Endothelial cell of umbilical vein (primary cell): ENCODE data around the gene JCAD.

ENCODE experiments used
- CTCF ChIP-seq, 2 donors: IDR thresholded peaks; 1 replicate in 1 of 2; 2 replicates in 1 of 2; pipeline ENCODE4 v1.5.1; 2011; ENCODE audit warnings: low read length in 2 of 2, mild to moderate bottlenecking in 2 of 2, moderate library complexity in 2 of 2, control low read depth in 1 of 2, inconsistent platforms in 1 of 2, low read depth in 1 of 2; ENCODE audit not compliant: insufficient read depth in 1 of 2; ENCODE audit errors: extremely low read depth in 1 of 2
- EZH2 ChIP-seq: IDR thresholded peaks from 2 replicates; pipeline ENCODE4 v1.6.1; 2012; ENCODE audit warnings: borderline replicate concordance, low read depth, mild to moderate bottlenecking, moderate library complexity, low read length, inconsistent platforms; ENCODE audit not compliant: severe bottlenecking
- FOS ChIP-seq: IDR thresholded peaks from 2 replicates; pipeline ENCODE4 v1.6.1; 2011; ENCODE audit warnings: mild to moderate bottlenecking, low read length, moderate library complexity, borderline replicate concordance; ENCODE audit not compliant: insufficient read depth
- GATA2 ChIP-seq: IDR thresholded peaks from 2 replicates; pipeline ENCODE4 v1.7.0; 2011; ENCODE audit warnings: low read depth, mild to moderate bottlenecking, moderate library complexity, mixed read lengths, low read length; ENCODE audit not compliant: insufficient read length, insufficient read depth
- JUN ChIP-seq: IDR thresholded peaks from 2 replicates; pipeline ENCODE4 v1.6.1; 2011; ENCODE audit warnings: borderline replicate concordance, low read depth; ENCODE audit not compliant: insufficient read length, insufficient read depth
- MAX ChIP-seq: IDR thresholded peaks from 2 replicates; pipeline ENCODE4 v1.6.1; 2011; ENCODE audit not compliant: insufficient read depth, insufficient read length
- MYC ChIP-seq: IDR thresholded peaks from one replicate; pipeline ENCODE4 v1.6.1; 2011; ENCODE audit warnings: mild to moderate bottlenecking, low read depth, low read length
- POLR2A ChIP-seq: IDR thresholded peaks from 2 replicates; pipeline ENCODE4 v1.6.1; 2012; ENCODE audit warnings: low read depth, mild to moderate bottlenecking, control low read depth, low read length
- POLR2AphosphoS5 ChIP-seq: IDR thresholded peaks from 2 replicates; pipeline ENCODE4 v1.6.1; 2012; ENCODE audit warnings: low read depth, mild to moderate bottlenecking, control low read depth, low read length, moderate library complexity; ENCODE audit not compliant: insufficient read depth

DNA sequence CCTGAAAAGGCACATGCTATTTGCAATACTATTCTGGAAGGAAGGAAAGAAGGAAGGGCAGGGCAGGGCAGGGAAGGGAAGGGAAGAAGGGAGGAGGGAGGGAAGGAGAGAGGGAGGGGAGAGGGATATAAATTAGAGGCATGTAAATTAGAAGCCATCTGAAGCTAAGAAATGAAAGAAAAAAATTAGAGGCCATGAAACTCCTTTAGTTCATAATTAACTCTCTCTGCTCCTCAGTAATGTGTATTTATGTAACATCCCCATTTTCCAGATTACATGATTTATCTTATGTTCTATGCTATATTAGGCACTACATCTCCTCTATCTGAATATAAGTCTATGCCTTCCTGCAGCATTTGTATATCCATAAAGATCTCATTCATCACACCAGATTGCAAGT lies 12.7 kb upstream of the JCAD start:
- TF ChIP-seq POLR2A, result no peak
- TF ChIP-seq EZH2, result no peak
- TF ChIP-seq CTCF (IDR thresholded peaks at IDR 0.05; ENCODE audit: extremely low read depth in 1 of 2, insufficient read depth in 1 of 2, low read depth in 1 of 2, low read length in 2 of 2), result no peak
- TF ChIP-seq POLR2AphosphoS5, result no peak
- no peak for TF ChIP-seq MAX
- no peak for TF ChIP-seq GATA2
- no peak for TF ChIP-seq MYC
- no peak for TF ChIP-seq FOS
- TF ChIP-seq JUN, result no peak
